HG03108 (cell line): ENCODE measurements around the gene GAPDHS.

ENCODE experiments used
- ATAC-seq: cut with Tn5 transposase; IDR thresholded peaks from one replicate; pipeline ENCODE4 v1.9.1; 2021; ENCODE audit warnings: moderate library complexity; ENCODE audit not compliant: unreplicated experiment

The GAPDHS gene

GRCh38 chr19:35534803-35535480 is 1.7 kb downstream of the GAPDHS start:
- no peak for ATAC-seq

GRCh38 chr19:35539314-35539713 is 6.1 kb downstream of the GAPDHS start:
- no peak for ATAC-seq

- no peak for ATAC-seq
These were observed 6.6 kb downstream of the GAPDHS start for GRCh38 chr19:35539850-35540249.

- ATAC-seq = no peak
These were observed 7.2 kb downstream of the GAPDHS start for GRCh38 chr19:35540356-35540927.

- no peak for ATAC-seq
These were observed 9.0 kb downstream of the GAPDHS start for GRCh38 chr19:35542209-35542608.

GRCh38 chr19:35543280-35544109 is 10.2 kb downstream of the GAPDHS start:
- ATAC-seq = no peak

- ATAC-seq = no peak
These were observed 11.0 kb downstream of the GAPDHS start for GRCh38 chr19:35544110-35544802.

- ATAC-seq = peak; percentile 79
These were observed 12.0 kb downstream of the GAPDHS start, which contains the start of gene TMEM147 for GRCh38 chr19:35545001-35545854. TMEM147 (plus strand) TSS chr19:35545626; CDS start chr19:35545740, 114 bp downstream.

GRCh38 chr19:35545855-35546381 is 12.7 kb downstream of the GAPDHS start:
- ATAC-seq = peak; percentile 23

GRCh38 chr19:35546532-35546931 is 13.3 kb downstream of the GAPDHS start:
- ATAC-seq = no peak

GRCh38 chr19:35549174-35549788 is 16.0 kb downstream of the GAPDHS start:
- ATAC-seq = no peak

- no peak for ATAC-seq
These were observed 16.7 kb downstream of the GAPDHS start for GRCh38 chr19:35549879-35550523.

GRCh38 chr19:35551091-35551810 is 18.0 kb downstream of the GAPDHS start:
- no peak for ATAC-seq

GRCh38 chr19:35552534-35553384 is 19.5 kb downstream of the GAPDHS start:
- ATAC-seq = no peak

- ATAC-seq = no peak
These were observed 20.2 kb downstream of the GAPDHS start for GRCh38 chr19:35553385-35554000.

- no peak for ATAC-seq
These were observed 20.8 kb downstream of the GAPDHS start for GRCh38 chr19:35554076-35554475.
